GM12873 (cell line): ENCODE data around the gene CTAG2.
"Not testable (repeated sequence)": the region's sequence is repeated elsewhere in the genome, so short reads cannot be mapped to it uniquely, and the experiment has no call there.

Source experiments
- CTCF ChIP-seq: IDR thresholded peaks from 2 replicates; pipeline ENCODE4 v1.5.1; 2012; ENCODE audit warnings: low read depth, mild to moderate bottlenecking, moderate library complexity, low read length, control low read depth; ENCODE audit not compliant: insufficient read depth; ENCODE audit errors: missing control alignments

CTAG2 gene

GRCh38 chrX:154654372-154654771, 993 bp upstream of the CTAG2 start:
- TF ChIP-seq CTCF: no peak

- no peak for TF ChIP-seq CTCF
Measured at GRCh38 chrX:154653048-154653401, 354 bp downstream of the CTAG2 start.

- TF ChIP-seq CTCF: no peak
Measured at GRCh38 chrX:154652311-154653047, 900 bp downstream of the CTAG2 start.

- no peak for TF ChIP-seq CTCF
Measured at GRCh38 chrX:154650221-154650510, 3.2 kb downstream of the CTAG2 start.

GRCh38 chrX:154649503-154650220, 3.7 kb downstream of the CTAG2 start:
- TF ChIP-seq CTCF: no peak

- no peak for TF ChIP-seq CTCF
Measured at GRCh38 chrX:154648931-154649330, 4.4 kb downstream of the CTAG2 start.

- not testable (repeated sequence) for TF ChIP-seq CTCF
Measured at GRCh38 chrX:154619182-154619581, 34.2 kb downstream of the CTAG2 start, which contains the start of gene CTAG1B. Gene CTAG1B, minus strand, starts transcription at chrX:154619282. Its CDS starts 64 bp downstream, at chrX:154619218.
